ENCODE measurements around the gene RGMA.

DNA sequence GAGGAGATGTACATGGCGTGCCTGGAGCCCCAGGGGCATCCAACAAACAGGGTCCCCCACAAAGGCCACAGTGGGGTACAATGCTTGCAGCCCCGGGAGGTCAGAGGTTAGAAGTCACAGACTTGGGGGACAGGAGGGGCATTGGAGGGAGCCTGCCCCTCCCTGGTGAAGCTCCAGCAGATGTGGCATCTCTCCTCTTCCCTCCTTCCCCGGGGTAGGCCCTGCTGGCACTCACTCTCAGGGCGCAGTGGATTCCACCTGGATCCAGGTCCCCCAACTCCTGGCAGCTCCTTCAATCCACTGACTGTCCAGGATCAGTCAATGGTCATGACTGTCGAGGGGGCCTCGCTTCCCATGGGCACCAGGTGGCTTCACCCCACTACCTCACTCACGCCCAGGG lies 32.2 kb downstream of the RGMA start:
- TF ChIP-seq, protein P1, sequence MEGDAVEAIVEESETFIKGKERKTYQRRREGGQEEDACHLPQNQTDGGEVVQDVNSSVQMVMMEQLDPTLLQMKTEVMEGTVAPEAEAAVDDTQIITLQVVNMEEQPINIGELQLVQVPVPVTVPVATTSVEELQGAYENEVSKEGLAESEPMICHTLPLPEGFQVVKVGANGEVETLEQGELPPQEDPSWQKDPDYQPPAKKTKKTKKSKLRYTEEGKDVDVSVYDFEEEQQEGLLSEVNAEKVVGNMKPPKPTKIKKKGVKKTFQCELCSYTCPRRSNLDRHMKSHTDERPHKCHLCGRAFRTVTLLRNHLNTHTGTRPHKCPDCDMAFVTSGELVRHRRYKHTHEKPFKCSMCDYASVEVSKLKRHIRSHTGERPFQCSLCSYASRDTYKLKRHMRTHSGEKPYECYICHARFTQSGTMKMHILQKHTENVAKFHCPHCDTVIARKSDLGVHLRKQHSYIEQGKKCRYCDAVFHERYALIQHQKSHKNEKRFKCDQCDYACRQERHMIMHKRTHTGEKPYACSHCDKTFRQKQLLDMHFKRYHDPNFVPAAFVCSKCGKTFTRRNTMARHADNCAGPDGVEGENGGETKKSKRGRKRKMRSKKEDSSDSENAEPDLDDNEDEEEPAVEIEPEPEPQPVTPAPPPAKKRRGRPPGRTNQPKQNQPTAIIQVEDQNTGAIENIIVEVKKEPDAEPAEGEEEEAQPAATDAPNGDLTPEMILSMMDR (IDR thresholded peaks at IDR 0.05), result no peak
- TF ChIP-seq ZFX (IDR thresholded peaks at IDR 0.05; ENCODE audit: borderline replicate concordance), result no peak
